ENCODE measurements around the gene PKLR.

Gene PKLR

GRCh38 chr1:155326631-155327037 is 25.4 kb upstream of the PKLR start:
- TF ChIP-seq CTCF (IDR thresholded peaks at IDR 0.05; ENCODE audit: low read depth, low read length): no peak
- H3K4me3 ChIP-seq (ENCODE audit: low read depth, low read length): no peak overlapping the region

GRCh38 chr1:155326020-155326526 is 24.8 kb upstream of the PKLR start:
- no peak overlapping the region for H3K4me3 ChIP-seq (ENCODE audit: low read depth, low read length)
- TF ChIP-seq CTCF (IDR thresholded peaks at IDR 0.05; ENCODE audit: low read depth, low read length): no peak

GRCh38 chr1:155325603-155325893 is 24.3 kb upstream of the PKLR start:
- no peak for TF ChIP-seq CTCF (IDR thresholded peaks at IDR 0.05; ENCODE audit: low read depth, low read length)
- peak overlapping the region; percentile 89 for H3K4me3 ChIP-seq (ENCODE audit: low read depth, low read length)

- TF ChIP-seq CTCF (IDR thresholded peaks at IDR 0.05; ENCODE audit: low read depth, low read length): peak; percentile 15; the same call in 1 of the 2 replicates
- peak overlapping the region; percentile 89 for H3K4me3 ChIP-seq (ENCODE audit: low read depth, low read length)
Measured at GRCh38 chr1:155324717-155325602, 23.7 kb upstream of the PKLR start.

GRCh38 chr1:155324037-155324716 is 22.9 kb upstream of the PKLR start:
- peak overlapping the region; percentile 89 for H3K4me3 ChIP-seq (ENCODE audit: low read depth, low read length)
- no peak for TF ChIP-seq CTCF (IDR thresholded peaks at IDR 0.05; ENCODE audit: low read depth, low read length)

- peak overlapping the region; percentile 89 for H3K4me3 ChIP-seq (ENCODE audit: low read depth, low read length)
- no peak for TF ChIP-seq CTCF (IDR thresholded peaks at IDR 0.05; ENCODE audit: low read depth, low read length)
Measured at GRCh38 chr1:155323729-155324036, 22.4 kb upstream of the PKLR start.

Data from WI38 (cell line).